ENCODE results near the gene SLC6A6. TPM values are rescaled to one million over a fixed set of nuclear protein-coding genes. Genes with fewer than 3 reads are reported as not detected.

SLC6A6 gene
- total and polyA plus RNA-seq, 12 donors: 10.6 to 197 (median 85.6) TPM

- no peaks in the 10 kb centered on the region for H3K9me3 ChIP-seq (replicated peaks in 1 of 3)
- peaks cover 10 to 11% of the 10 kb centered on the region in 2 donors for H3K4me1 ChIP-seq (replicated peaks in 1 of 2)
- no peaks in the 10 kb centered on the region for H3K27me3 ChIP-seq
- H3K4me3 ChIP-seq: no peak overlapping the region
- no peaks in the 10 kb centered on the region for H3K36me3 ChIP-seq (replicated peaks in 1 of 2)
- TF ChIP-seq POLR2A (IDR thresholded peaks at IDR 0.05): no peak
- TF ChIP-seq, protein P1, sequence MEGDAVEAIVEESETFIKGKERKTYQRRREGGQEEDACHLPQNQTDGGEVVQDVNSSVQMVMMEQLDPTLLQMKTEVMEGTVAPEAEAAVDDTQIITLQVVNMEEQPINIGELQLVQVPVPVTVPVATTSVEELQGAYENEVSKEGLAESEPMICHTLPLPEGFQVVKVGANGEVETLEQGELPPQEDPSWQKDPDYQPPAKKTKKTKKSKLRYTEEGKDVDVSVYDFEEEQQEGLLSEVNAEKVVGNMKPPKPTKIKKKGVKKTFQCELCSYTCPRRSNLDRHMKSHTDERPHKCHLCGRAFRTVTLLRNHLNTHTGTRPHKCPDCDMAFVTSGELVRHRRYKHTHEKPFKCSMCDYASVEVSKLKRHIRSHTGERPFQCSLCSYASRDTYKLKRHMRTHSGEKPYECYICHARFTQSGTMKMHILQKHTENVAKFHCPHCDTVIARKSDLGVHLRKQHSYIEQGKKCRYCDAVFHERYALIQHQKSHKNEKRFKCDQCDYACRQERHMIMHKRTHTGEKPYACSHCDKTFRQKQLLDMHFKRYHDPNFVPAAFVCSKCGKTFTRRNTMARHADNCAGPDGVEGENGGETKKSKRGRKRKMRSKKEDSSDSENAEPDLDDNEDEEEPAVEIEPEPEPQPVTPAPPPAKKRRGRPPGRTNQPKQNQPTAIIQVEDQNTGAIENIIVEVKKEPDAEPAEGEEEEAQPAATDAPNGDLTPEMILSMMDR (IDR thresholded peaks at IDR 0.05): no peak
- WGBS, 4 donors: 14 to 60% (median 16%) methylated on average over 1 to 4 of the region's 4 CpGs
- H3K27ac ChIP-seq: peak overlapping the region in 3 of 5 donors; percentile 13 to 45 (median 45)
- intact Hi-C loops (cut with DNase I): loop anchor here in 1 of 2 donors (10.0 kb wide), 1 partner anchor 116 kb away; no protein-coding TSS in a partner anchor
- DNase-seq: peak; percentile 68 to 95 (median 92)
These were observed 11.4 kb upstream of the SLC6A6 start for GRCh38 chr3:14391033-14391432.

DNA sequence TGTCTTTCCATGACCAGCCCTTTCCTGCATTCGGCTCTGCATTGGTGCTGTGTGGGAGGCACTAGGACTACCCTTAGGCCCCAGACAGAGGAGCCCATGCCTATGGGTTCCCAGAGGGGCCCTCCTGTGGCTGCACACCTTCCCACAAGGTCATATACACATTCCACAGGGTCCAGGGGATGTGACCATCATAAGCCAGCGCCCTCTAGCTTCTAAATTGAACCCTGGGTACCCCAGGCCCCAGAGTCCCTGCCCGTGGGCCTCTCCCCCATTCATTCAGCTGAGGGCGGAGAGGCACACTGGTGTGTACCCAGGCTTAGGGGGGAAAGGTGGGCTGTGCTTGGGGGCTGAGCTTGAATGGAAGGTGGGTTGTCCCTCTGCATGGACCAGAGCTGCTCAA, 10.2 kb upstream of the SLC6A6 start:
- Histone ChIP-seq H3K4me3 (no peak overlapping the region), H3K9me3 (replicated peaks in 1 of 3) (no peaks in the 10 kb centered on the region), H3K36me3 (replicated peaks in 1 of 2) (no peaks in the 10 kb centered on the region), H3K4me1 (replicated peaks in 1 of 2) (peaks cover 10 to 11% of the 10 kb centered on the region in 2 donors), H3K27ac (no peak overlapping the region), H3K27me3 (no peaks in the 10 kb centered on the region)
- no peak for TF ChIP-seq POLR2A (IDR thresholded peaks at IDR 0.05)
- TF ChIP-seq, protein P1 (IDR thresholded peaks at IDR 0.05): no peak
- 91 to 95% (median 94%) methylated on average over 1 to 4 of the region's 4 CpGs for WGBS, 4 donors
- intact Hi-C loops (cut with DNase I): loop anchor here in 1 of 2 donors (10.0 kb wide), 1 partner anchor 117 kb away; no protein-coding TSS in a partner anchor
- no peak for DNase-seq

DNA sequence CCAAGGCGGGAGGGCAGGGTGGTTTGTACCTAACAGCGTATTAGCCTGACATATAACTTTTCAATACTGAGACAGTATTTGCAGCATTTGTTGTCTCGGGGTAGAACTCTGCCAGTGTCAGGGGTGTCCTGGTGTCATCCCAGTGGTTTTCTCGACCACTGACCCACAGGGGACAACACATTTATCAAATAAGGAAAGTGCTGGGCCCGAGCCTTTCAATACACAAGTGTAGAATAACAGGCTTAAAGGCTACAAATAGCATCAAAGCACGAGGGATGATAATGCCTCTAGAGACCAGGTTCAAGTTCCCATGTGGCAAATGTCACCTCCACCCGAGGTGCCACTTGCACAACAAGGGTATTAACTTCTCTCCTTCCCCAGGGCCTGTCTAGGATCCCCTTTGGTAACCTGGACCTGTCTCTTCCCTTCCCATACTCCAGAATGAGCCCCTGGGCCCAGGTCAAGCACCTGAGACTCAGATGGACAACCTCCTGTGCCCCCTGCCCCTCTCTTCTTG, 9.5 kb upstream of the SLC6A6 start:
- no peak for DNase-seq
- intact Hi-C loops (cut with DNase I): loop anchor here in 1 of 2 donors (10.0 kb wide), 1 partner anchor 118 kb away; no protein-coding TSS in a partner anchor
- no peak overlapping the region for H3K27ac ChIP-seq
- H3K4me3 ChIP-seq: no peak overlapping the region
- peaks cover 10 to 11% of the 10 kb centered on the region in 2 donors for H3K4me1 ChIP-seq (replicated peaks in 1 of 2)
- TF ChIP-seq, protein P1 (IDR thresholded peaks at IDR 0.05): no peak
- TF ChIP-seq POLR2A (IDR thresholded peaks at IDR 0.05): no peak
- 90 to 96% (median 93%) methylated on average over 7 of the region's 7 CpGs for WGBS, 4 donors
- H3K36me3 ChIP-seq (replicated peaks in 1 of 2): no peaks in the 10 kb centered on the region
- no peaks in the 10 kb centered on the region for H3K9me3 ChIP-seq (replicated peaks in 1 of 3)
- no peaks in the 10 kb centered on the region for H3K27me3 ChIP-seq

DNA sequence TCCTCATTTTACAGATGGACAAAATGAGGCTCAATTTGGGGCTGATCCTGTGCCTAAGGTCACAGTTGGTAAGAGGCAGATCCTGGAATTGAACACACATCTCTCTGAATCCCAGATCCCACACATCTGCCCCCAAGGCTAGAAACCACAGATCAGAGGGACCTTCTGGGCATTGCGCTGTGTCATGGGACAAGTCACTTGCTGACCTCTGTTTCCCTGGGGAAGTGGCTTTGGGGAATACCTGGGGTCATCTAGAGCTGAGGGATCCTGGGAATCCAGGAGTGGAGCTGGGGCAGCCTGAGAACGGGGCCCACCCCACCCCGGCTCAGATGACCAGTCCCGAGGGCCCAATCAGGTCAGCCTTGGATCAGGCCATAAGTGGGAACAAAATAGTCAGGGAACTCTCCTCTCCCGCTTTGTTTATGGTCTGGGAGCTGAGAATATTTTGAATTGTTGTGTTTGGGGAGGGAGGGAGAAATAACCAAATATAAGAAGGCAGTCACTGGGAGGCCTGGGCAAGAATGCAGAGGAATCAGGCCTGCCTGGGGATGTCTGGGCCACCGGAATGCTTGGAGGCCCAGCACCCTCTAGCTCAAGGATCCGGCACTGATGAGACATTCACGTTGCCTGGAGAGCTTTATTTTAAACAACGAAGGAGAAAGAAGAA, 8.8 kb upstream of the SLC6A6 start:
- Histone ChIP-seq H3K9me3 (replicated peaks in 1 of 3) (no peaks in the 10 kb centered on the region), H3K27me3 (no peaks in the 10 kb centered on the region), H3K27ac (no peak overlapping the region), H3K4me3 (no peak overlapping the region), H3K36me3 (replicated peaks in 1 of 2) (no peaks in the 10 kb centered on the region), H3K4me1 (replicated peaks in 1 of 2) (peaks cover 10 to 11% of the 10 kb centered on the region in 2 donors)
- TF ChIP-seq, protein P1 (IDR thresholded peaks at IDR 0.05): no peak
- no peak for TF ChIP-seq POLR2A (IDR thresholded peaks at IDR 0.05)
- intact Hi-C loops (cut with DNase I): loop anchor here in 1 of 2 donors (10.0 kb wide), 1 partner anchor 119 kb away; no protein-coding TSS in a partner anchor
- WGBS, 4 donors: 87 to 91% (median 90%) methylated on average over 9 of the region's 9 CpGs
- no peak for DNase-seq
